H1 (cell line): ENCODE data around the gene CELSR1. TPM values are rescaled to one million over a fixed set of nuclear protein-coding genes. Genes with fewer than 3 reads are reported as not detected.

ENCODE experiments used
- CEBPB ChIP-seq: IDR thresholded peaks from 2 replicates; pipeline ENCODE4 v1.6.1; 2012; ENCODE audit warnings: low read depth, low read length
- JUN ChIP-seq: IDR thresholded peaks from 2 replicates; pipeline ENCODE4 v1.6.1; 2011; ENCODE audit warnings: low read depth, mild to moderate bottlenecking, improper control_type of control experiment, low read length
- polyA plus RNA-seq, 7 experiments: library from polyadenylated mRNA; depleted of rRNA in 3 of 7; stranded (reverse) in 5 of 7; unstranded in 2 of 7; fragments of >200 nt in 5 of 7; fragments of 200-250 nt in 2 of 7; gene quantifications; 1 replicate in 5 of 7; 2 replicates in 1 of 7; 4 replicates in 1 of 7; pipeline versions ENCODE4 v1.2.1 to v1.2.3, GENCODE V29; 2011 to 2013; ENCODE audit warnings: missing spikeins in 2 of 7, mixed read lengths in 2 of 7
- total RNA-seq: library from RNA; stranded (reverse); fragmentation: NEBNext Ultra II Directional; extraction: Animal tissue kit (Norgen Biotek cat#: 25700); gene quantifications from 2 replicates; pipeline ENCODE4 v1.2.1, GENCODE V29; 2021
- TF ChIP-seq, protein P1 (sequence below): fragments of 300-600 bp; sonication (generic); IDR thresholded peaks from 2 replicates; pipeline ENCODE4 v1.7.1; 2012; ENCODE audit warnings: low read length, moderate library complexity, mild to moderate bottlenecking, inconsistent platforms; ENCODE audit not compliant: insufficient replicate concordance

Gene CELSR1
- total and polyA plus RNA-seq, 2 of the 8 experiments (the other 6 are each of a cell fraction or from before 2014, with no cell fraction given): 9.0 to 12.4 TPM

DNA sequence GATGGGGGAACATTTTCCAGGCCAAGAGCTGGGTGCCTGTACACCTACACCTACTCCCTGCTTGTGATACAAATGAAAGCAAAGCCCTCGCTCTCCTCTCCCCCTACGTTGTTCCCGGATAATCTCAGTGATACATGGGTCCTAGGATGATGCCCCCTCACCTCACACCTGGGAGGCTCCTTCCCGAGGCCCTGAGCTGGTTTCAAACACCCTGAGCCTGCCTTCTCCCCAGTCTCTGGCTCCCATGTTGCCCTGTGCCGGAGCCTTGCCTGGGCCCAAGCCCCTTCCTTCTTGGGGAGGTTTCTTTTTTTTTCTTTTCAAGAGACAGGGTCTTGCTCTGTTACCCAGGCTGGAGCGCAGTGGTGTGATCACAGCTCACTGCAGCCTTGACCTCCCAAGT is 178.7 kb downstream of the CELSR1 start (continued):
- TF ChIP-seq, protein P1, sequence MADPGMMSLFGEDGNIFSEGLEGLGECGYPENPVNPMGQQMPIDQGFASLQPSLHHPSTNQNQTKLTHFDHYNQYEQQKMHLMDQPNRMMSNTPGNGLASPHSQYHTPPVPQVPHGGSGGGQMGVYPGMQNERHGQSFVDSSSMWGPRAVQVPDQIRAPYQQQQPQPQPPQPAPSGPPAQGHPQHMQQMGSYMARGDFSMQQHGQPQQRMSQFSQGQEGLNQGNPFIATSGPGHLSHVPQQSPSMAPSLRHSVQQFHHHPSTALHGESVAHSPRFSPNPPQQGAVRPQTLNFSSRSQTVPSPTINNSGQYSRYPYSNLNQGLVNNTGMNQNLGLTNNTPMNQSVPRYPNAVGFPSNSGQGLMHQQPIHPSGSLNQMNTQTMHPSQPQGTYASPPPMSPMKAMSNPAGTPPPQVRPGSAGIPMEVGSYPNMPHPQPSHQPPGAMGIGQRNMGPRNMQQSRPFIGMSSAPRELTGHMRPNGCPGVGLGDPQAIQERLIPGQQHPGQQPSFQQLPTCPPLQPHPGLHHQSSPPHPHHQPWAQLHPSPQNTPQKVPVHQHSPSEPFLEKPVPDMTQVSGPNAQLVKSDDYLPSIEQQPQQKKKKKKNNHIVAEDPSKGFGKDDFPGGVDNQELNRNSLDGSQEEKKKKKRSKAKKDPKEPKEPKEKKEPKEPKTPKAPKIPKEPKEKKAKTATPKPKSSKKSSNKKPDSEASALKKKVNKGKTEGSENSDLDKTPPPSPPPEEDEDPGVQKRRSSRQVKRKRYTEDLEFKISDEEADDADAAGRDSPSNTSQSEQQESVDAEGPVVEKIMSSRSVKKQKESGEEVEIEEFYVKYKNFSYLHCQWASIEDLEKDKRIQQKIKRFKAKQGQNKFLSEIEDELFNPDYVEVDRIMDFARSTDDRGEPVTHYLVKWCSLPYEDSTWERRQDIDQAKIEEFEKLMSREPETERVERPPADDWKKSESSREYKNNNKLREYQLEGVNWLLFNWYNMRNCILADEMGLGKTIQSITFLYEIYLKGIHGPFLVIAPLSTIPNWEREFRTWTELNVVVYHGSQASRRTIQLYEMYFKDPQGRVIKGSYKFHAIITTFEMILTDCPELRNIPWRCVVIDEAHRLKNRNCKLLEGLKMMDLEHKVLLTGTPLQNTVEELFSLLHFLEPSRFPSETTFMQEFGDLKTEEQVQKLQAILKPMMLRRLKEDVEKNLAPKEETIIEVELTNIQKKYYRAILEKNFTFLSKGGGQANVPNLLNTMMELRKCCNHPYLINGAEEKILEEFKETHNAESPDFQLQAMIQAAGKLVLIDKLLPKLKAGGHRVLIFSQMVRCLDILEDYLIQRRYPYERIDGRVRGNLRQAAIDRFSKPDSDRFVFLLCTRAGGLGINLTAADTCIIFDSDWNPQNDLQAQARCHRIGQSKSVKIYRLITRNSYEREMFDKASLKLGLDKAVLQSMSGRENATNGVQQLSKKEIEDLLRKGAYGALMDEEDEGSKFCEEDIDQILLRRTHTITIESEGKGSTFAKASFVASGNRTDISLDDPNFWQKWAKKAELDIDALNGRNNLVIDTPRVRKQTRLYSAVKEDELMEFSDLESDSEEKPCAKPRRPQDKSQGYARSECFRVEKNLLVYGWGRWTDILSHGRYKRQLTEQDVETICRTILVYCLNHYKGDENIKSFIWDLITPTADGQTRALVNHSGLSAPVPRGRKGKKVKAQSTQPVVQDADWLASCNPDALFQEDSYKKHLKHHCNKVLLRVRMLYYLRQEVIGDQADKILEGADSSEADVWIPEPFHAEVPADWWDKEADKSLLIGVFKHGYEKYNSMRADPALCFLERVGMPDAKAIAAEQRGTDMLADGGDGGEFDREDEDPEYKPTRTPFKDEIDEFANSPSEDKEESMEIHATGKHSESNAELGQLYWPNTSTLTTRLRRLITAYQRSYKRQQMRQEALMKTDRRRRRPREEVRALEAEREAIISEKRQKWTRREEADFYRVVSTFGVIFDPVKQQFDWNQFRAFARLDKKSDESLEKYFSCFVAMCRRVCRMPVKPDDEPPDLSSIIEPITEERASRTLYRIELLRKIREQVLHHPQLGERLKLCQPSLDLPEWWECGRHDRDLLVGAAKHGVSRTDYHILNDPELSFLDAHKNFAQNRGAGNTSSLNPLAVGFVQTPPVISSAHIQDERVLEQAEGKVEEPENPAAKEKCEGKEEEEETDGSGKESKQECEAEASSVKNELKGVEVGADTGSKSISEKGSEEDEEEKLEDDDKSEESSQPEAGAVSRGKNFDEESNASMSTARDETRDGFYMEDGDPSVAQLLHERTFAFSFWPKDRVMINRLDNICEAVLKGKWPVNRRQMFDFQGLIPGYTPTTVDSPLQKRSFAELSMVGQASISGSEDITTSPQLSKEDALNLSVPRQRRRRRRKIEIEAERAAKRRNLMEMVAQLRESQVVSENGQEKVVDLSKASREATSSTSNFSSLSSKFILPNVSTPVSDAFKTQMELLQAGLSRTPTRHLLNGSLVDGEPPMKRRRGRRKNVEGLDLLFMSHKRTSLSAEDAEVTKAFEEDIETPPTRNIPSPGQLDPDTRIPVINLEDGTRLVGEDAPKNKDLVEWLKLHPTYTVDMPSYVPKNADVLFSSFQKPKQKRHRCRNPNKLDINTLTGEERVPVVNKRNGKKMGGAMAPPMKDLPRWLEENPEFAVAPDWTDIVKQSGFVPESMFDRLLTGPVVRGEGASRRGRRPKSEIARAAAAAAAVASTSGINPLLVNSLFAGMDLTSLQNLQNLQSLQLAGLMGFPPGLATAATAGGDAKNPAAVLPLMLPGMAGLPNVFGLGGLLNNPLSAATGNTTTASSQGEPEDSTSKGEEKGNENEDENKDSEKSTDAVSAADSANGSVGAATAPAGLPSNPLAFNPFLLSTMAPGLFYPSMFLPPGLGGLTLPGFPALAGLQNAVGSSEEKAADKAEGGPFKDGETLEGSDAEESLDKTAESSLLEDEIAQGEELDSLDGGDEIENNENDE: no peak
- TF ChIP-seq JUN (no peak), CEBPB (no peak)
